HuH-7.5 (cell line): ENCODE data around the gene TELO2.
A peak's percentile ranks its signal among the peaks of the same experiment; 100 is the strongest.

ENCODE experiments used
- DNase-seq: peaks from one replicate; pipeline ENCODE4 v3.0.0; 2011; ENCODE audit warnings: low spot score

TELO2 gene

DNA sequence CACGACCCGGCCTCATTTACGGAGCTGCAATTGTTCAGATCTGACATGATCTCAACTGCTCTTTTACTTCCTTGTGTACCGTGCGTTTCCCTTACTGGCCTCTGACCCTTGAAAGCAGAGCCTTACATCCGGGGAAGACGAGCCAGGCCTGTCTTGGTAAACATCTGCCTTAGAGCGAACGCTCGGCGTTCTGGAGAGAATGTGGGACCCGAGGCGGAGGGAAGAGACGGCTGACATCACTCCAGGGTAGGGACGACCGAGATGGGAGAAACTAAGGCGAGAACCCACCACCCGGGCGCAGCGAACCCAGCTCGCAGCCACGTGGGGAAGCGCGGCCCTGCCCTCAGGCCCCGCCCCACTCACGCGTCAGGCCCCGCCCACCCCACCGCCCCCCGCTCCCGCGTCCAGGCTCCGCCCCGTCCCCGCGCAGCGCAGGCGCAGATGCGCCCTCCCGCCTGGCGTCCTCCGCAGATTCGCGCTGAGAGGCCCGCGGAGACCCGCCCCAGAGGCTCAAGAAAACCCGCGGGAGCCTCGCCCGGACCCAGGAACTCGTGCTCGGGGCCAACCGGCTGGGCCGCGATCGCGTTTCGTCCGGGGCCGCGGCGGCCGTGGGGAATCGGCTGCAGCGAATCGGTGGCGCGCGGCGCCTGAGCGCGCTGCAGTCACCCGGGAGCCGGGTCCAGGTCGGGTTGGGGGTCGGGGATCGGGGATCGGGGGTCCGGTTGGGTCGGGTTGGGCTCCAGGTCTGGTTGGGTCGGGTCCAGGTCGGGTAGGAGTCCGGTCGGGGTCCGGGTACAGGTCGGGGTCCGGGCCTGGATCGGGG is at the start of gene TELO2:
TELO2 (plus strand) TSS at position 438 of the 823 bp plus-strand sequence. CDS start 922 bp downstream, outside the sequence.
- peak; percentile 91 for DNase-seq

DNA sequence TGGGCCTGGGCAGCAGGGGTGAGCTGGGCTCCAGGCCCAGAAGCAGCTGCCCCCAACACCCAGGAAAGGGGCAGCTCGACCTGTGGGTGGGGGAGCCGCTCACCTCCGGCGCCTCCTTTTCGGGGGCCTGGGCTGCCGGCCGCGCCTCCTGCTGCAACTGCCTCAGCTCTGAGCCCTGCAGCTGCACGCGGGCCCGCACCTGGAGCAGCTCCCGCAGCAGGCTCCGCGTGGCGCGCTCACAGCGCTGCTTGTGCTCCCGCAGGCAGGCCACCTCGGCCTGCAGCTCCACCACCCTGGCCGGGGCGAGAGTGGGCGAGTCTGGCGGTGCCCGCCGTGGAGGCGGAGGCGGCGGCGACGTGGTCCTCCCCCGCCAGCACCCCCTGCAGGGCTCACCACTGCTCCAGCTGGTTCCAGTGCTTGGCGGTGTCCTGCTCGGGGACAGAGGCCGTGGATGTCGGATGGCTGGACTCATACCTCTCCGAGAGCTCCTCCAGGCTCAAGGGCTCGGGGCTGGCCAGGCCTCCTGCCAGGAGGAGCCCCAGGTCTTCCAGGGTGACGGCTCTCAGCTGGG is 49.7 kb upstream of the TELO2 start:
- no peak for DNase-seq

DNA sequence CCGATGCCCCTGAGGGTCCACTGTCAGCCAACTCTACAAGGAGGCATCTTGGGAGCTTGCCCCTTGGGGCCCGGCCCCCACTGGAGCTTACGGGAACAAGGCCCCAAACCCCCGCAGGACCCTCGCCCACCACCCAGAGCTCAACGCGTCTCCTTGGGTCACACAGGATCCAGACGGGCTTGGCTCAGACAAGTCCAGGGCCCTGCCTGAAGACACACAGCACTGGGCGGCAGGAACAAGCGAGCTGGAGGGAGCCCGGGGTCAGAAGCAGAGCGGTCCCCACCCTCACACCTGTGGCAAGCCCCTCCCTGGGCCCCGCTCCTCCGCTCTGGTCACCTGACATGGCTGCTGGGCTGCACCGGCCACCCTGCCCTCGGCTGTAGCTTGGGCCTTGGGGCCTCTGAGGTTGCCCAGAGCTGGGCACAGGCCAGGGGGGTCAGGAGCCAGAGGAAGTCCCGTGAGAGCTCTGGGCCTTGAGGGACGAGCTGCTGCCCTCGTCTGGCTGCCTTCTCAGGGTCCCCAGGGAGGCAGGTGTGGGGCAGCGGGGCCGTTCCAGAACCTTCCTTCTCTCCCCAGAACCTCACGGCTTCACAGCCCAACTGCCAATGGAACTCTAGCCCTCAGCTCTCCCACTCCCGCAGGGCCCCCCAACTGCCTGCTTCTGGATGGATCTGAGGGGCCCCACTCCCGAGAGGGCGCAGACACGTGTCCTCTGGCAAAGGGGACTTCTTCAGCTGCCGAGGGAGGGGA is 49.0 kb upstream of the TELO2 start, which contains the start of gene CCDC154:
CCDC154 (minus strand) TSS at position 577 of the 750 bp plus-strand sequence; CDS start at position 343, 234 bp downstream.
- no peak for DNase-seq

DNA sequence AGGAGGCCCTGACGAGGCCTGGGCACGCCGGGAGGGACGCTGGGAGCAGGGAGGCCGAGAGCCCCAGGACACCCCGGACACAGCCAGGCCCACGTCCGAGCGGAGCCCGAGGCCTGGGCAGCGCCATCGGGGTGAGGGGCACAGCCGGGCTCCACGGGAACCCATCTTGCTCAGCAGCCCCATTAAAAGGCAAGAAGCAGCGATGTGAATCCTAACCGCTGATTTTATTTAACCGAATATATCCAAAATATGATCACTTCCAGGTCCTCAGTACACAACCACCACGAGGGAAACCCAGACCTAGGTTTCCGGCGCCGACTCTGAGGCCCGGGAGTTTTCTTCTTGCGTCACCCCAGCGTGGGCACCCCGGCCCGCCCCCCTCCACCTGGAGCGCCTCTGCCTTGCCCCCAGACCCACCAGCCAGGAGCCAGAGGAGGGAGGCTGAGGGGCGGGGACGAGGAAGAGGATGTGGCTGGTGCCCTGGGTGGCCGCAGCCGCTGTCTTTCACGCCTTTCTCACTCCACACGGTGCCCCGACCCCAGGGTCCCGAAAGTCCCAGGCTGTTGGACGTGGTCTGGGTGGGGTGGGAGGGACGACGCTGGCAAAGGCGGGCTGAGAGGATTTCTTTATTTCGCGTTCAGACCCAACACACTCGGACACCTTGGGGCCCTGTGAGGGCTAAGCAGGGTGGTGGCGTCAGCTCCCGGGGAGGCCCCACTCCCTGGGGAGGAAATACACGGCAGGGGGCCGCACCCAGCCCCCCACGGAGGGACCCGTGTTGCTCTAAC is 48.2 kb upstream of the TELO2 start:
- DNase-seq = no peak

DNA sequence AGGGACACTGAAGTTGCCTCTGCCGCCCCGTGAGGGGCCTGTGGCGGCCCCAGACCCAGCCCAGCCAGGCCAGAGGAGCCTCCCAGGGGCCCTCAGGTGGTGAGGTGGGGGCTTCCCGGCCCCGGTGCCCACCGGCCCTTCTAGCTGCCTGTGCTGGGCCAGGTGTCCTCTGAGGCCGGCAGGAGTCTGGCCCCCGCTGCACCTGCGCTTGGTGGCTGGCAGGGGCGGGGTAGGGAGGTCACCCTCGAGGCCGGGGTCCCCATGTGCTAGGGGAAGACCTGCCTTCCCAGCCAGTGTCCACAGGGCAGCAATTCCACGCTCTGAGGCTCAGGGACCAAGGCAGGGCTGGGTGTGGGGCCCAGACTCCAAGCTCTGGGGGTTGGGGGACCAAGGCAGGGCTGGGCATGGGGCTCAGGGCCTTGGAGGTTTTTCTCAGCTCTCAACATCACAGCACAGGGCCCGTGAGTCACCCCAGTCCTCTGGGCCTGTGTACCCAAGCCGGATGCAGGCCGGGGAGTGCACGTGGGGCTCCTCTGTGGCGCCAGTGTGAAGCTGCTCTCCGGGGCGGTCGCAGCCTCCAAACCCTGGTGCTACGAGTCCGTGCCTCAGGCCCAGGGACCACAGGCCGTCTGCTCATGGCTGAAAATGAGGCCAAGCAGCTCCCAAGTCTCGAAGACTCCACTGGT is 47.5 kb upstream of the TELO2 start:
- DNase-seq = no peak

DNA sequence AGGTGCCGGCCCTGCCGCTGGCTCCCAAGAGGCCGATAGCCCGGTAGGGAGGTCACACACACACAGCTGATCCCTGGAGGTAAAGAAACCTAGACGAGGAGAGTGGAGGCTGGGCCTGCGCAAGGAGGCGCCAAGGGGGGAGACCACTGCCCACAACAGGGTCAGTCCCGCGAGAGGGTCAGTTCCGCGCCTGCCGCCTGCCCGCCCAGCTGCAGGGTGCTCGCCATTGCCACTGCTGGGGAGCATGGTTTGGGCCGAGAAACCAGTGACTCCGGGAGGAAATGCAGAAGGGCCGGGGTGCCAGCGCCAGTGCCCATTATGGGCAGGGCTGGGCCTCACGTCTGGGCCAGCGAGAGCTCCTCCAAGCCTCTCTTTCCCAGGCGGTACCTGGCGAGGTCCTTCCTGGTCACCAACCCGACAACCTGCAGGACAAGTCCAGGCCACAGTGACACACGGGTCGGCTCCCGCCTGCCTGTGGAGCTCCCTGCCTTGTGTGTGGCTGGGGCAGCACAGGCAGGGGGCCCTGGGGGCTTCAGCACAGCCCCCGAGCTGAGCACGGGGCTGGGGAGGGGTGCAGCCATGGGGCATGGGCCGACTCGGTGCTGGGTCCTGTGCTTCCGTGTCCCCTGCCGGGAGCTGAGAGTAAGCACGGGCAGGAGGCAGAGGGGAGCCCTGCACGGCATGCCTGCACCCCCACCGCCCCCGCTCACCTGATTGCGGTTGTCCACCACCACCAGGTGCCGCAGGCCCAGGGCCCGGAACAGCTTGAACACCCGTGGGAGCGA is 46.7 kb upstream of the TELO2 start:
- no peak for DNase-seq

DNA sequence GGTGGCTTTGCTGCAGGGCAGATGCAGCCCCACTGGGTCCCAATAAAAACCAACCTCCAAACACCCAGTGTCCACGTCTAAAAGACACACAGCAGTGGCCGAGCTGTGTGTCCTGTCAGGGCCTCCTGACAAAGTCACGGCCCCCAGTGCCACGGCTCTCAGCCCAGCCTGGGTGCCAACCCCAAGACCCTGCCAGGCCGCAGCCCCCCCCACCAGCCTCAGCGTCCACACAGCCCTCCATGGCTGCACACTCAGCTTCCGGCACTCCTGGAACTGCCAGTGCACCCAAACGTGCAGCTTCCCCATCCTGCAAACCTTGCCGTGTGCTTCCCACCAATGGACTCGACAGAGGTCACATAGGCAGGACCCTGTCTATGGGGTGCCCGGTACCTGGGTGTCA is 45.2 kb upstream of the TELO2 start:
- no peak for DNase-seq

DNA sequence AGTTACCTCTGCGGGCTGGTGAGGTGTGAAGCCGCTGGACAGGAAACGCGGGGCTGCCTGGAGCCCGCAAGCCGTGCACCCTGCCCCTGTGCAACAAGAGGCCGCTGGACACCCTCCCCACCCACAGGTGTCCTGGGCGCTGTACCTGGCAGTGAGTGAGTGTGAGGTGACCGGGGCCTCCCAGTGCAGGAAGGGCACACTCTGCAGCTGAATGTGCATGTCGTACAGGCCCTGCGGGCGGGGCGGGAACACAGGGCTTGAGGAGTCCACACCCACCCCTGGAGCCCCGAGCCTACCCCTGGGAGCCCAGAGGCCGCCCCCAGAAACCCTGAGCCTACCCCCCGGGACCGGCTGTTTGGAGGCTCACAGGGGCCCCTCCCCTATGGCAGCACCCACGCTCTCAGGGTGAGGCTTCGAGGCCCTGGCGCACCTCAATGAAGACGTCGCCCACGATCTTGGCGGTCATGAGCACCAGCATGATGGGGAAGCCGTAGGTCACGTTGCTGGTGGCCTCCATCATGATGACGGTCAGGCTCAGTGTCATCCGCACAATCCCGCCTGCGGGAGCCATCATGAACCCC is 44.5 kb upstream of the TELO2 start:
- no peak for DNase-seq

DNA sequence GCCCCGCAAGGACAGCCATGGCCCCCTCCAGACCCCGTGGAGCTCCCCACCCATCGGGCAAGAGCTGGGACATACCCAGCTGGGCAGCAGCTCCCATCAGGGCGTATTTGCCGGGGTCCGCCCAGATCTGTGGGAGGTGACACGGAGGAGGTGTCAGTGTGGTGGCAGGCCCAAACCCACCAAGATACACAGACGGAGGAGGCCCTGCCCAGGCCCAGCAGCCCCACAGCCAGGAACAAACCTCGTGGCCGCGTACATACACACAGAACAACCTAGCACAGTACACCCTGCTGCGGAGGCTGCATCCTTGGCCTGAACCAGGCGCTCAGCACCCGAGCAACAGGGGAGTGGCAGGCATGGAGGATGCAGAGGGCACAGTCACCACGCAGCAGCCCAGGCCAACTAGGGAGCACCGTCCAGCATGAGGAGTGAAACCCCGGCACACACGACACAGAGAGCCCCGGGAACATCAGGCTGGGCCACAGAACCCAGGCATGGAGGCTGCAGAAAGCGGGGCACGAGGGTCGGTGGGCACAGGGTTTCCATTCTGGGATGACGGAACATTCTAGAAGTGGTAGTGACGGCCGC is 43.9 kb upstream of the TELO2 start:
- no peak for DNase-seq

DNA sequence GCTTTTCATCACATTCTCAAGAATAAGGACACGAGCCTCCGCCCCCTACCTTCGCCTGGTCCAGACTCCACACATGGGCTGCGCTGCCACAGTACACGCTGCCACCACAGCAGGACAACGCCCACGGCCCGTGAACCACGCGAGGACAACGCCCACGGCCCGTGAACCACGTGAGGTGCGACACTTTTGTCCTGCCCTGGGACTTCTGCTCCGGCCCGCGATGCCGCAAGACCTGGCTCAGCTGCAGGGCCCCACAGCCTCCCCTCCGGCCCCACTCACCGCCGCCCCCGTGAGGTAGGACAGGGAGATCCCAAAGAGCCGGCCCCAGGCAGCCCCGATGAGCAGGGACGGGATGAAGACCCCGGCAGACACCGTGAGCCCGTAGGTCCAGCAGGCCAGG is 42.9 kb upstream of the TELO2 start:
- DNase-seq = peak; percentile 57

DNA sequence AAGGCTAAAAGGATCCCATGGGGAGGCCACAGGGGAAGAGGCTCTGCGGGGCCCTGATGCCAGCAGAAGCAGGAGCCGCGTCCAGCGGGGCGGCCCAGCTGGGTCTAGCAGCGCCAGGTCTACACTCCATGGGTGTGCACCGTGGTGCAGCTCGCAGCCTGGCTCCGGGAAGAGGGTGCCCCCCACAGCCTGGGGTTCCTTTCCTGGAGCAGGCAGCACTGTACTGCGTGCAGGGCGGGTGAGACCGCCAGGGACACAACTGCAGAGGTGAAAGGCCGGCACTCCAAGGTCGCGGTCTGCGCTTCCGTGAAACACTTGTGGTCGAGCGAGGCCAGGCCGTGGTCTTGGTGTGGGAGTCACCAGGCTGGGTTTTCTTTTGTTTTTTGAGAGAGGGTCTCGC is 42.3 kb upstream of the TELO2 start:
- DNase-seq = no peak

DNA sequence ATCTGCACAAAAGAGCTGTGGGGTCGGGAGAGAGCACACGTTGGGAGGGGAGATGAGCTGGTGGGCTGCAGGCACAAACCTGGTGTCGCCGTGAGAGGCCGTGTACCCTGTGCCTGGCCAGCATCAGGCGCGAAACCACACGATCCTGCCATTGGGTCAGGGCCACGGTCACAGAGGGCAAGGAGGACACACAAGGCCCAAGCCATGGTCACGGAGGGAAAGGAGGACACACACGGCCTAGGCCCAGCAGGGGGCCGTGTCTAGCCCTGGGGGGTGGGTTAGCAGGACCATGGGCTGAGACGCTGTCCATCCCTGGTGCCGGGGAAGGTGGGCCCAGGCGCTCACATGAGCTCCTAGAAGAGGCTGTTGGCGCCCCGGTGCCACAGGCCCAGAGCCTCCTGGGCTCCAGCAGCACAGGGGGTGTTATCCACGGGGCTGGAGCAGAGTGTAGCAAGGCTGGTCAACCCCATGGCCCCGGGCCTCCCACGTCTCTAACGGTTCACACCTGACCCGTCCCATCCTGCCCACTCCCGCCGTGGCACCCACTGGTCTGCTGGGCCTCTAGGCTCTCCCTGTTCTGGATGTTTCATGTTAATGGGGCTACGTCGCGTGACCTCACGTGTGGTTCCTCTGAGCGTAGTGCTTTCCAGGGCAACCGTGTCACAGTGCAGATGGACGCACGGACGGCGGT is 41.3 kb upstream of the TELO2 start:
- DNase-seq = no peak

DNA sequence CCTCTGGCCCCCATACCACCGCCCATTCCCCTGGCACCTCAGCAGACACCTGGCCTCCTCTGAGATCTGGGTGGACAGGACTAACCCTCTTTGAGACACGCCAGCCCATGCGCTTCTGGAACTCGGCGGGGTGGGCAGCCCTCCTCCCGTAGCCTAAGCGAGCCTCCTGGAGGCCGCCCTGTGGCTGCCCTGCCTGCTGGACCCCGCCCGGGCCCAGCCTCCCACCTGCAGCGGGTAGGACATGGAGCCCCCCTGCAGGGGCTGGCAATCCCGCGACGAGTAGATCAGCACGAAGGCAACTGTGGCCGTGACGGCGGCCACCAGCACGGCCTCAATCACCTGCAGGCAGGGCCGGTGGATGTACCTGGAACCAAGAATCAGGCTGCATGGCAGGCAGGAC is 40.6 kb upstream of the TELO2 start:
- DNase-seq = no peak

DNA sequence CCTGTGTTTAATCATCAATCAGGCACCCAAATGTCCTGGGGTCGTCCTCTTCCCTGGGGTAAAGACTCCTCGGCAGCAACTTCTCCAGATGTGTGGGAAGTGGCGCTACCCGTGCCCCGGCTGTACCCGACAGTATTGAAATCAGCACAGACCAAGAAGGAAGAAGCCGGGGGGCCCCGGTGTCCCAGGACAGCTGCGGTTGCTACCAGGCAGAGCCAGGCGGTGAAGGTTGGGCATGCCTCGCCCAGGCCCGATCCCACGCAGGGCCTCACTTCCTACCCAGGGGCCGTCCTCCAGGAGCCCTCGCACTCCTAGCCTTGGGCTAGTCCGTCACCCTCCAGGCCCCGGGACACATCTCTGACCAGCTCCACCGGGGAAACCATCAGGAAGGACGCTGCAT is 39.8 kb upstream of the TELO2 start:
- no peak for DNase-seq

DNA sequence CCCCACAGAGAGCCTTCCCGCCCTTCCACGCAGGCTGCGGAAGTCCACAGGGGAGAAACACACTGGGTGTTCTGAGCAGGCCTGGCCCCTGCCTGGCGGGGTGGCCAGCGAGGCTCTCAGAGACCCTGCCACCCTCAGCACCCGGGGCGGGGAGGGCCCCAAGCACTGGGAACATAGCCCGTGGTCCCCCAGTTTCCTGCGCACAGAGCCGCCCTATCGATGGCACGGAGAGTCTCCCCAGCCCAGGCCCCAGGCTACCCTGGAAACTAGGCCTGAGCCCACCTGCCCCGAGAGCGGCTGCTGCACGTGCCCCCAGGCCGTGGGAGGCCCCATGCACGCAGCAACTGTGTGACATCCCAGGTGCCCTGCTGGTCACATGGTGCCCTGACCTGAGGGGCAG is 38.6 kb upstream of the TELO2 start:
- DNase-seq = no peak

DNA sequence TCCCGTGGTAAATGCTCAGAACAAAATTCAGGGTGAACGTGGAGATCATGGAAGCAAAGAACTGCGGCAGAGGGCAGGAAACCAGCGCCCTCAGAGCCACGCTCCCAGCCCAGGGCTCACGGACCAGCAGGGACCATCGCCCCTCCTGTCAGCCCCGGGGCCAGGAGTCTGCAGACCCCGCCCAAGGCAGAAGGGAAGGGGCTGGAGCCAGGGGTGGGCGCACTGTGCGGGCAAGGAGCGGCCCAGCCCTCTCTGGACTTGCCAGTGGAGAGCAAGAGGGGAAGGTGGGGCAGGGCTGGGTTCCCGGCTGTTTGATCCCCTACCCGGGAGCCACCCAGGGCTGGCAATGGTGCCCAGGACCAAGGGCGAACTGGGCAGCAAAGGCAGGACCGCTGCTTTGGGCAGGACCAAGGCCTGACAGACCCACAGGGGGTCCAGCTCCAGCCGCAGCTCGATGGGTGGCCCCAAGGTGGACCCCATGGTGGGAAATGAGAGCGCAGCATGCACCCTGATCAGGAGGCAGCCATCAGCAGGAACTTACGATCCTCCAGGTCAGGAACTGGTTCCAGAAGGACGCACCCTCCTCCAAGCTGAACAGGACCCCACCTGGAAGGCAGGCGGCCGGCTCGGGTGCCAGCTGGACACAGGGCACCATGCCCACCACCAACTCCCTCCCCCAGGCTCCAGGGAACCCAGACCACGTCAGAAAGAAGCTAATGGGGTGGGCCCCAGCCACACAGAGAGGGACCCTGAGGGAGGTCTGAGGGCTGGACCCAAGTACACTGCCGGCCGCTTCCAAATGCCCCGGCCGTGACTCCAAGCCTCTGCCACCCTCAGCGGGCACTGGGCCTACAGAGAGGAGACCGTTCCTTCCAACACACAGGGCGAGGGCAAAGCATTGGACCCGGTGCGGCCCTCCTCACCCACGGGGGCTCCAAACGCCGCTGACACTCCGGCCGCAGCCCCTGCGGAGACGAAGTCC is 37.7 kb upstream of the TELO2 start:
- DNase-seq = no peak

DNA sequence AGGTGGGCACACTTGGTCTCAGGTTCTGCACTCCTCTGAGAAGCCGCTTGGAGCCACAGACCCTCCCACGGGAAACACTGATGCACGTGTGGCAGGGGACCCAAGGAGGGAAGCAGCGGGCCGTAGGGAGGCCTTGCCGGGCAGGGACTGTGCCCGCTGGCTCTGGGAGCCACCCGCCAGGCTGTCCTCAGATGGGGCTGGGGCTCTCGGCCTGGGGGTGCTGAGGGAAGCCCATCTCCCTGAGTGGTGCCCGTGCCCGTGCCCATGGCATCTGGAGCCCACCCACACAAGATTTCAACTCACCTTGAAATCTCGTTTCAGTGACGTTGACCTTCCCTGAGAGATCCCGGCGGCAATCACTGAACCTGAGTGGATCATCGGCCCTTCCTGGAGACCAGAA is 36.2 kb upstream of the TELO2 start:
- no peak for DNase-seq
